HG02642 (cell line): ENCODE results near the gene GPHN.
"Not testable (repeated sequence)": the region's sequence is repeated elsewhere in the genome, so short reads cannot be mapped to it uniquely, and the experiment has no call there.

ENCODE experiments used
- ATAC-seq: cut with Tn5 transposase; IDR thresholded peaks from one replicate; pipeline ENCODE4 v1.9.1; 2021; ENCODE audit warnings: mild to moderate bottlenecking; ENCODE audit not compliant: unreplicated experiment, poor library complexity

GPHN gene

GRCh38 chr14:66498311-66498710 lies 9.6 kb upstream of the GPHN start:
- no peak for ATAC-seq

- ATAC-seq: no peak
These were observed 6.4 kb upstream of the GPHN start for GRCh38 chr14:66501592-66501991.

GRCh38 chr14:66502836-66503235 lies 5.1 kb upstream of the GPHN start:
- not testable (repeated sequence) for ATAC-seq

- no peak for ATAC-seq
These were observed 4.4 kb upstream of the GPHN start for GRCh38 chr14:66503532-66503931.

- peak; percentile 21 for ATAC-seq
These were observed 696 bp upstream of the GPHN start for GRCh38 chr14:66507181-66507721.

- no peak for ATAC-seq
These were observed 549 bp downstream of the GPHN start for GRCh38 chr14:66508547-66508845.

- ATAC-seq: peak; percentile 43
These were observed 1.1 kb downstream of the GPHN start for GRCh38 chr14:66508846-66509621.

- no peak for ATAC-seq
These were observed 1.9 kb downstream of the GPHN start for GRCh38 chr14:66509874-66510273.

GRCh38 chr14:66511849-66512248 lies 3.9 kb downstream of the GPHN start:
- ATAC-seq: no peak

GRCh38 chr14:66514213-66514612 lies 6.3 kb downstream of the GPHN start:
- no peak for ATAC-seq

GRCh38 chr14:66530526-66530925 lies 22.6 kb downstream of the GPHN start:
- ATAC-seq: no peak

GRCh38 chr14:66539034-66539433 lies 31.1 kb downstream of the GPHN start:
- ATAC-seq: no peak

GRCh38 chr14:66540038-66540437 lies 32.1 kb downstream of the GPHN start:
- ATAC-seq: no peak

GRCh38 chr14:66541627-66542026 lies 33.7 kb downstream of the GPHN start:
- ATAC-seq: no peak

GRCh38 chr14:66543996-66544395 lies 36.0 kb downstream of the GPHN start:
- ATAC-seq: no peak

GRCh38 chr14:66545191-66545590 lies 37.2 kb downstream of the GPHN start:
- ATAC-seq: not testable (repeated sequence)

GRCh38 chr14:66545751-66546150 lies 37.8 kb downstream of the GPHN start:
- not testable (repeated sequence) for ATAC-seq

- ATAC-seq: no peak
These were observed 55.8 kb downstream of the GPHN start for GRCh38 chr14:66563731-66564130.

GRCh38 chr14:66568220-66568619 lies 60.3 kb downstream of the GPHN start:
- no peak for ATAC-seq

- no peak for ATAC-seq
These were observed 64.9 kb downstream of the GPHN start for GRCh38 chr14:66572826-66573225.

GRCh38 chr14:66575014-66575413 lies 67.1 kb downstream of the GPHN start:
- no peak for ATAC-seq

- ATAC-seq: no peak
These were observed 68.0 kb downstream of the GPHN start for GRCh38 chr14:66575939-66576338.
